ENCODE results near the gene CYLD.

CYLD gene

DNA sequence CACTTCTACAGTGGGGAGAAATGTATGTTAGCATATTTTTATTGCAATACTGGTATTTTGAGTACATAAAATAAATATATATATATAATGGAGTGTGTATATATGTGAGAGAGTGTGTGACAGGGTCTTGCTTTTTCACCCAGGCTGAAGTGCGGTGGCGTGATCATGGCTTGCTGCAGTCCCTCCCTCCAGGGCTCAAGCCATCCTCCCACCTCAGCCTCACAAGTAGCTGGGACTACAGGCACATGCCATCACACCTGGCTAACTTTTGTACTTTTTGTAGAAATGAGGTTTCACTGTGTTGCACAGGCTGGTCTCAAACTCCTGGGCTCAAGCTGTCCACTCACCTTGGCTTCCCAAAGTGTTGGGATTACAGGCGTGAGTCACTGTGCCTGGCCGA, 4.1 kb downstream of the CYLD start:
- TF ChIP-seq, protein P1, sequence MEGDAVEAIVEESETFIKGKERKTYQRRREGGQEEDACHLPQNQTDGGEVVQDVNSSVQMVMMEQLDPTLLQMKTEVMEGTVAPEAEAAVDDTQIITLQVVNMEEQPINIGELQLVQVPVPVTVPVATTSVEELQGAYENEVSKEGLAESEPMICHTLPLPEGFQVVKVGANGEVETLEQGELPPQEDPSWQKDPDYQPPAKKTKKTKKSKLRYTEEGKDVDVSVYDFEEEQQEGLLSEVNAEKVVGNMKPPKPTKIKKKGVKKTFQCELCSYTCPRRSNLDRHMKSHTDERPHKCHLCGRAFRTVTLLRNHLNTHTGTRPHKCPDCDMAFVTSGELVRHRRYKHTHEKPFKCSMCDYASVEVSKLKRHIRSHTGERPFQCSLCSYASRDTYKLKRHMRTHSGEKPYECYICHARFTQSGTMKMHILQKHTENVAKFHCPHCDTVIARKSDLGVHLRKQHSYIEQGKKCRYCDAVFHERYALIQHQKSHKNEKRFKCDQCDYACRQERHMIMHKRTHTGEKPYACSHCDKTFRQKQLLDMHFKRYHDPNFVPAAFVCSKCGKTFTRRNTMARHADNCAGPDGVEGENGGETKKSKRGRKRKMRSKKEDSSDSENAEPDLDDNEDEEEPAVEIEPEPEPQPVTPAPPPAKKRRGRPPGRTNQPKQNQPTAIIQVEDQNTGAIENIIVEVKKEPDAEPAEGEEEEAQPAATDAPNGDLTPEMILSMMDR (IDR thresholded peaks at IDR 0.05; ENCODE audit: low read depth, low read length, missing control alignments) = no peak
- no peak overlapping the region for H3K4me3 ChIP-seq (replicated peaks; ENCODE audit: low read depth, low read length)
- no peak for DNase-seq (ENCODE audit: extremely low read depth, low read depth)

DNA sequence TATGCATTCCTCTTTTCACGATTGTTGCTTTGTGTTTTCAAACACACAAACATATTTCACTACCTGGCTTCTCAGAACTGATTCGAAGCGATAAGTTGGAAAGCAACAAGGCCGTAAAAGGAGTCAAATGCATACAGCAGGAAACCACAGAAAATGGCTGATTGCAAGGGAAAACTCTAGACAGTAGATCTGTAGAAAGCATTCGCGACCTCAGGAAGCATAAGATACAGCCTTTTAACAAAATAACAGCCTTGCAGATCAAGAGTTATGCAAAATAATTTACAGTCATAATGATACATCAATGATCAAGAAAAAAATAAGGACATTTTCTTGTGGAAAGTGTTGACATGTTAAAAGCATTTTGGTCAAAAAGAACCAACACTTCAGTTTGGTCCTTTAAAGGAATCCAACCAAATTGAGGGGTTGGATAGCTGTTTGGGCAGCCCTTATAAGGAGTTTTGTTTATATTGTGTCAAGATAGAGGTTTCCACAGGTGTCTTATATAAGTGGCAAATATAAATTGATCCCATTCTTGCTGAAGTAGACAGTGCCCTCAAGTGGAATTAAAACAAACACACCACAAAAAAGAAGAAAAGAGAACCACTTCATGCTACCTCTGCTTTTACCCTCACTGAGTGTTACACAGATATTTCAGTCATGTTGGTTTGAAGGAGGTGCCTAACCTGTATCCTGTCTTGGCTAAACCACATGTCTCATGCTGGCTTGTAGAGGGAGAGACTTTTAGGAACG, 5.5 kb downstream of the CYLD start:
- no peak overlapping the region for H3K4me3 ChIP-seq (replicated peaks; ENCODE audit: low read depth, low read length)
- TF ChIP-seq, protein P1 (IDR thresholded peaks at IDR 0.05; ENCODE audit: low read depth, low read length, missing control alignments) = no peak
- DNase-seq (ENCODE audit: extremely low read depth, low read depth) = no peak

DNA sequence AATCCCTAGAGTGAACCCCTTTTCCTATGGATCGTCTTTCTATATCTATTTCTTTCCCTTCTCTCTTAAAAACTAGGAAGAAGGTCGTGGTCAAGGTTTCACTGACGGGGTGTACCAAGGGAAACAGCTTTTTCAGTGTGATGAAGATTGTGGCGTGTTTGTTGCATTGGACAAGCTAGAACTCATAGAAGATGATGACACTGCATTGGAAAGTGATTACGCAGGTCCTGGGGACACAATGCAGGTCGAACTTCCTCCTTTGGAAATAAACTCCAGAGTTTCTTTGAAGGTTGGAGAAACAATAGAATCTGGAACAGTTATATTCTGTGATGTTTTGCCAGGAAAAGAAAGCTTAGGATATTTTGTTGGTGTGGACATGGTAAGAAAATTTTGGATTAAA, 9.6 kb downstream of the CYLD start:
- no peak for DNase-seq (ENCODE audit: extremely low read depth, low read depth)
- TF ChIP-seq, protein P1 (IDR thresholded peaks at IDR 0.05; ENCODE audit: low read depth, low read length, missing control alignments) = no peak
- H3K4me3 ChIP-seq (replicated peaks; ENCODE audit: low read depth, low read length) = no peak overlapping the region

DNA sequence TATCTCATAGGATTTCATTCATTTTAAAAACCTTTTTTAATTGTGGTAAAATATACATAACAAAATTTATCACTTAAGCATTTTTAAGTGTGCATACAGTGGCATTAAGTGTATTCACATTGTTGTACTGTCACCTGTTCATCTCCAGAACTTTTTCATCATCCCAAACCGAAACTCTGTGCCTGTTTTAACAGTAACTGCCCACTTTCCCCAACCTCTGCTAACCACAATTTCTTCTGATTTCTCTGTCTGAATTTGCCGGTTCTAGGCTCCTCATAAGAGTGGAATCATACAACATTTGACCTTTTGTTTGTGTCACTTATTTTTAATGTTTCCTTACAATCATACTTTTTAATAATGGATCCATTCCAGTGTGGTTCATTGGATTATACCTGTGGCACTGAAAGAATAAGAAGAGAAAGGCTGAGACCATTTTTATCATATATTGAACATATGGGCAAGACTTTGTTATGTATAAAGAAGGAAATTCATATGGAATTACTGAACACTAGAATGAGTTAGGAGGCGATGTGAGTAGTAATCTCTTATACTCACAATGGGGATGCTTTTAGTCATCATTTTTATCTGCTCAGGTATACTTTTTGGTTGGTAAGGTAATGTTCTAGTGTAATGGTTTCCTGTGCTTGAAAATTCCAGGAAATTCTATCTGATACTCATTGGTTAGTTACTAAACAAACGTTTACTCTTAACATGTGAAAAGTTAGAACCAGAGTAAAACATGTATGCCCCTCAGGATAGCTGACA, 10.8 kb downstream of the CYLD start:
- H3K4me3 ChIP-seq (replicated peaks; ENCODE audit: low read depth, low read length) = no peak overlapping the region
- DNase-seq (ENCODE audit: extremely low read depth, low read depth) = no peak
- TF ChIP-seq, protein P1 (IDR thresholded peaks at IDR 0.05; ENCODE audit: low read depth, low read length, missing control alignments) = no peak

DNA sequence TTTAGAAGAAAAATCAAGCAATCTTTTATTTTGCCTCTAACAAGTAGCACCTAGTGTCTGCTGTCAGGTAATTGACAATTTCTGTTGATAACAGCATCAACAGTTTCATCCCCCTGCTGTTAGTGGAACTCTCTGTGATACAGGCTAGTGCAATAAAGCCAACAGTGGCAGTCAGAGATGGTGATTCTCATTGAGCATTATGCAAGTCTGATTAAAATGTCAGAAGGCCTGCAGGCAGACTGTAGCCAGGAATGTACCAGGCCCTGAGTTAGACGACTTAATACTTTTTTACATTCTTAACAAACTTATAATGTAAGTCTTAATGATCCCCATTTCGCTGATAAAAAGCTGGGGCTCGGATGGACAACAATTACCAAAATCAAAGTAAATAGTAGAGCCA, 14.6 kb downstream of the CYLD start:
- TF ChIP-seq, protein P1 (IDR thresholded peaks at IDR 0.05; ENCODE audit: low read depth, low read length, missing control alignments) = no peak
- no peak for DNase-seq (ENCODE audit: extremely low read depth, low read depth)
- H3K4me3 ChIP-seq (replicated peaks; ENCODE audit: low read depth, low read length) = no peak overlapping the region

DNA sequence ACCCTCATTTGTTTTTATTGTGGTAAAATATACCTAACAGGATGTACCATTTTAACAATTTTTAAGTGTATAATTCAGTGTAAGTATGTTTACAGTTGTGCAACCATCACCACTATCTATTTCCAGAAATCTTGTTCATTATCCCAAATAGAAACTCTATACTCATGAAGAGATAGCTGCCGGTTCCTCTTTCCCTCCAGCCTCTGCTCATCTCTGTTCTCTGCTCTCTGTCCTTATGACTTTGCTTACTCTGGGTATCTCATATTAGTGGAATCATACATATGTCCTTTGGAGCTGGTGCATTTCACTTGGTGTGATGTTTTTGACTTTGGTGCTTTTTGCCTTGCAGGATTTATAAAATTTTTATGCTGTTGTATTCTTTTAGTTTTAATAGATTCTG, 19.4 kb downstream of the CYLD start:
- TF ChIP-seq, protein P1 (IDR thresholded peaks at IDR 0.05; ENCODE audit: low read depth, low read length, missing control alignments) = no peak
- no peak overlapping the region for H3K4me3 ChIP-seq (replicated peaks; ENCODE audit: low read depth, low read length)
- no peak for DNase-seq (ENCODE audit: extremely low read depth, low read depth)

All from HFF-Myc (cell line).